NCI-H524 (cell line): ENCODE measurements around the gene CGREF1.
"Not testable (repeated sequence)": the region's sequence is repeated elsewhere in the genome, so short reads cannot be mapped to it uniquely, and the experiment has no call there.

ENCODE experiments used
- DNase-seq, 2 experiments: peaks; one replicate each; lab custom pipeline; 2025; lab: John Stamatoyannopoulos, UW

Gene CGREF1

DNA sequence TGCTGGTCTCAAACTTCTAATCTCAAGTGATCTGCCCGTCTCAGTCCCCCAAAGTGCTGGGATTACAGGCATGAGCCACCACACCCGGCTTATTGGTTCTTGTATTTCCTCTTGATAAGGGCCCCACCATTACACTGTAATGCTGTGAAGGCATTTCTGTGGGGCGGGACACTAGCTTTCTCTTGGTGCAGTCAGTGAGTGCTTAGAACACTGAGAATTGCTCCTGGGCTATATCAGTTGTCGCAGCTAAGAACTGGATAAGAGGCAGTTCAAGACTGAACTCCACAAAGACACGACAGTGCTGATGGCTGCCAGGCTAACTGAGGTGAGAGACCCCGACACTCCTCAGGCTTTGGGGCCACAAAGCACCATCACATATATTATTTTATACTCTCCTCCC lies 30.3 kb downstream of the CGREF1 start:
- DNase-seq = no peak

DNA sequence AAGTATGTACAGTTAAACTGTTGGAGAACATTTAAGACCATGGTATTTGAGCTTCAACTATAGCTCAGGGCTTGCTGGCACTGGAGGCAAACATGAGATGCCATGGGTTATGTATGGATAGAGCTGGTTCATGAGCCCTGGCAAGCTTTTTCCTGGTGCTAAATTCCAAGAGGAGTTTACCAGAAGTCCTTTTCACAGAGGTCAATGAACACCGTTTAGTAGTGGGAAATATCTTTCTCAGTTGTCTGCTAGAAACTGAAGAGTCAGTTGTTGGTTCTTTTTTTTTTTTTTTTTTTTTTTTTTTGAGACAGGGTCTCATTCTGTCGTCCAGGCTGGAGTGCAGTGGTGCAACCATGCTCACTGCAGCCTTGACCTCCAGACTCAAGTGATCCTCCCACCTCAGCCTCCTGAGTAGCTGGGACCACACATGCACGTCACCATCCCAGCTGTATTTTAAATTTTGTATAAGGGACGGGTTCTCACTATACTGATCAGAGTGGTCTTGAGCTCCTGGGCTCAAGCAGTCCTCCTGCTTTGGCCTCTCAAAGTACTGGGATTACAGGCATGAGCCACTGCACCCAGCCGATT lies 31.0 kb downstream of the CGREF1 start:
- no peak for DNase-seq

DNA sequence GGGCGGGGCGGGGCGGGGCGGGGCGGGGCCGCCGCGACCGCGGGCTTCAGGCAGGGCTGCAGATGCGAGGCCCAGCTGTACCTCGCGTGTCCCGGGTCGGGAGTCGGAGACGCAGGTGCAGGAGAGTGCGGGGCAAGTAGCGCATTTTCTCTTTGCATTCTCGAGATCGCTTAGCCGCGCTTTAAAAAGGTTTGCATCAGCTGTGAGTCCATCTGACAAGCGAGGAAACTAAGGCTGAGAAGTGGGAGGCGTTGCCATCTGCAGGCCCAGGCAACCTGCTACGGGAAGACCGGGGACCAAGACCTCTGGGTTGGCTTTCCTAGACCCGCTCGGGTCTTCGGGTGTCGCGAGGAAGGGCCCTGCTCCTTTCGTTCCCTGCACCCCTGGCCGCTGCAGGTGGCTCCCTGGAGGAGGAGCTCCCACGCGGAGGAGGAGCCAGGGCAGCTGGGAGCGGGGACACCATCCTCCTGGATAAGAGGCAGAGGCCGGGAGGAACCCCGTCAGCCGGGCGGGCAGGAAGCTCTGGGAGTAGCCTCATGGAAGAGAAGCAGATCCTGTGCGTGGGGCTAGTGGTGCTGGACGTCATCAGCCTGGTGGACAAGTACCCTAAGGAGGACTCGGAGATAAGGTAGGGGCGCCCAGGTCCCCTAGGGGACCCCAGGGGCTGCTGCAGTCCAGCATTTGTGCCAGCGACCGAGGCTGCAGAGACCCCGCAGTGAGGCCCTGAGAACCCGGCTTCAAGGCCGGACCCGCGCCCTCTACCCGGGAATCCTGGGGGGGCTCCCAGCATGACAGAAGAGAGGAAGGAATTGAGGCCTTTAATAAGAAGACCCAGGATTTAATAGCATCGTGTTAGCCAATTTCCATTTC lies 32.0 kb downstream of the CGREF1 start, which contains the start of gene KHK:
Gene KHK, plus strand, starts transcription at position 49 of the 870 bp plus-strand sequence. Its CDS starts 488 bp downstream, at position 537.
- peak in 1 of 2 experiments; percentile 62 for DNase-seq

DNA sequence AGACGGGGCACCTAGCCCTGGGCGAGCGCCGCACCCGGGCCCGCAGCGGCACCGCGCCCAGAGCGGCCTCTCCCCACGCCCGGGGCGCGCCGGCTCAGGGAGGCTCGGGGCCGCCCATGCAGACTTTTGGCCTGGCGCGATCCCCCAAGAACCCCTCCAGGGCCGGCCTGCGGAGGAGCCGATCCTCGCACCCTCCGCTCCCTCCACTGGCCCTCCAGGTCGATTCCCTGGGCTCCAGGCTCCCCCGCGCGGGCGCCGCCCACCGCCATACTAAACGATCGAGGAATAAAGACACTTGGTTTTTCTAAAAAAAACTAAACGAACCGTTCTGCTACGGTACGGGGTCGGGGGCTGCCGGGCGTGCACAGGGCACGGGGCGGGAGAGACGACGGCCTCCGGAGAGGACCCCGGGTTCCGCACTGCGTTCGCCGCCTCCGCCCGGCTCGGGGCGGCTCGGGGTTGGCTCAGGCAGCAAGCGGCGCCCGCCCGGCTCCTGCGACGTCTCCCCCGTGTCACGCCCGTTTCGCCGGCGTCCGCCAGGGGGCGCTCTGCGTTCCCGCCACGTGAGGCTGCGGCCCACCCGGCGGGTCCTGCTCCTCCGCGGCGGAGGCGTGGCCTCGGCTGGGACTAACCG lies 32.7 kb downstream of the CGREF1 start:
- peak; percentile 87 to 94 for DNase-seq

DNA sequence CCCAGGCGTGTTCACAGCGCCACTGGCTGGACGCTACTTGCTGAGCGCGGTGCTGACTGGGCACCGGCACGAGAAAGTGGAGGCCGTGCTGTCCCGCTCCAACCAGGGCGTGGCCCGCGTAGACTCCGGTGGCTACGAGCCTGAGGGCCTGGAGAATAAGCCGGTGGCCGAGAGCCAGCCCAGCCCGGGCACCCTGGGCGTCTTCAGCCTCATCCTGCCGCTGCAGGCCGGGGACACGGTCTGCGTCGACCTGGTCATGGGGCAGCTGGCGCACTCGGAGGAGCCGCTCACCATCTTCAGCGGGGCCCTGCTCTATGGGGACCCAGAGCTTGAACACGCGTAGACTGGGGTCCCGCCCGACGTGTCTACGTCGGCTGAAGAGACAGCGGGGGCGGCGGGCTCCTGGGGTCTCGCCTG lies 33.2 kb downstream of the CGREF1 start:
- peak; percentile 48 to 73 for DNase-seq

DNA sequence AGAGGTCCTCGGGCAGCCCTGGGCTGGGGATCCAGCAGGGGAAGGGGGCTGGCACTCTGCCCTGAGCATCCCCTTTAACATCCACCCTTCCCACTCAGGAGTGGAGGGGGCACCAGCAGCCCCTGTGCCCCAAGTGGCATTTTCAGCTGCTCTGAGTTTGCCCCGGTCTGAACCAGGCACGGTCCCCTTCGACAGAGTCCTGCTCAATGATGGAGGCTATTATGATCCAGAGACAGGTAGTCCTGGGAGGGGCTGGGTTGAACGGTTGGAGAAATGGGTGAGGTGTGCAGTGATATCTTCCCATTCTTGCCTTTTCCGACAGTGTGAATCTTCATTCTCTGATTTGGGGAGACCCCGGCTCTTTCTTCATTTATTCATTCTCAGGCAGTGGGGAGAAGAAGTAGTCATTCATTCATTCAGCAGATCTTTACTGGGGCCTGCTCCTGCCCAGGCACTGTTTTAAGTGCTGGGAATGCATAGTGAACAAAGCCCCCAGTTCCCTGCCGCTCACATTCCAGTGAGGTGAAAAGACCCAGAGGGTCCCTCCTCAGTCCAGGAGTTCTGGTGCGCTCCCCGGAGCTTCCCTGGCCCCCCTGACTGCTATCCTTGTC lies 33.8 kb downstream of the CGREF1 start:
- DNase-seq = no peak

DNA sequence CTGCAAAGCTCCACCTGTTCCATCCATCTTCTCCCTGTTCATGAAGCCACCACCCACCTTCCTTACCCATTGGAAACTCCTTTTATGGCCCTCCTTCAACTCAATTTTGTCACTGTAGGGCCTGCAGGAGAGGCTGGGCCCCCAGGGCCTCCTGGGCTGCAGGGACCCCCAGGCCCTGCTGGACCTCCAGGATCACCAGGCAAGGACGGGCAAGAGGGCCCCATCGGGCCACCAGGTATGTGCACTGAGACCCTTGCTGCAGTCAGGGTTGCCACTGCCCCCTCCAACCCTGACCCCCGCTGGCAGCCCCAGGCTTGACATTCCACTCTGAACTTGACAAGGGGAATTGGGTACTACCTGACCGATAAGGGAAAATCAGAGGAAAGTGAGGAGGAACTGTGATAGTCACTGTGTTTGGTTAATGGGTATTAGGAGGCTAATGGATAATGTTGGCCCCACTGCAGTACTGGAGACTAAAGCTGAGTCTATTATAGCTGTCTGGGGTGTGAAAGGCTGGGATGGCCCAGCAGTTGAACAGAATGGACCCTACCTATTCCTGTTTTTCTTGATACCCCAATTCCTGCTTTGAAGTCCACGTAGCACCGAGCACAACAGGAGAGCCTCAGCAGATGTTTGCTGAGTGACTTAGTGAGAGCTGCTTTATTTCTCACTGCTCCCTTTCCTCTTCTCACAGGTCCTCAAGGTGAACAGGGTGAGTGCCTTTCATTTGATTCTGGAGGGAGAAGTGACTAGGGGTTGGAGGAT lies 34.4 kb downstream of the CGREF1 start:
- DNase-seq = no peak

DNA sequence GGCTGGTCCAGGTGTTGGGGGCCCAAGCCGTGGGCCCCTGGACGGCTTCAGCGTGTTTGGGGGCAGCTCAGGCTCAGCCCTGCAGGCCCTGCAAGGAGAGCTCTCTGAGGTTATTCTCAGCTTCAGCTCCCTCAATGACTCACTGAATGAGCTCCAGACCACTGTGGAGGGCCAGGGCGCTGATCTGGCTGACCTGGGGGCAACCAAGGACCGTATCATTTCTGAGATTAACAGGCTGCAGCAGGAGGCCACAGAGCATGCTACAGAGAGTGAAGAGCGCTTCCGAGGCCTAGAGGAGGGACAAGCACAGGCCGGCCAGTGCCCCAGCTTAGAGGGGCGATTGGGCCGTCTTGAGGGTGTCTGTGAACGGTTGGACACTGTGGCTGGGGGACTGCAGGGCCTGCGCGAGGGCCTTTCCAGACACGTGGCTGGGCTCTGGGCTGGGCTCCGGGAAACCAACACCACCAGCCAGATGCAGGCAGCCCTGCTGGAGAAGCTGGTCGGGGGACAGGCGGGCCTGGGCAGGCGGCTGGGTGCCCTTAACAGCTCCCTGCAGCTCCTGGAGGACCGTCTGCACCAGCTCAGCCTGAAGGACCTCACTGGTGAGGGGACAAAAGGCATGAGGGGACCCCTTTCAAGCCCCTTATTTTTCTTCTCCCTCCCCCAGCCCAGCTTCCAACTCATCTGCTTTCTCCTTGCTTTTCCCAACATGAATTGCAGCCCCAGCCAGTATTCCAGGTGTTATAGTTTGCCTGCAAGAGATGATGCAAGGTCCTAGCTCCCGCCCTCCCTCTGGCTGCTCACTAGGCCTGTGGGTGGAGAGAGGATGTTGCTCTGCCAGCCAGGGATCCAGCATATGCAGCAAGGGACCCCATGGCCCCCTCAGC lies 35.3 kb downstream of the CGREF1 start:
- no peak for DNase-seq

DNA sequence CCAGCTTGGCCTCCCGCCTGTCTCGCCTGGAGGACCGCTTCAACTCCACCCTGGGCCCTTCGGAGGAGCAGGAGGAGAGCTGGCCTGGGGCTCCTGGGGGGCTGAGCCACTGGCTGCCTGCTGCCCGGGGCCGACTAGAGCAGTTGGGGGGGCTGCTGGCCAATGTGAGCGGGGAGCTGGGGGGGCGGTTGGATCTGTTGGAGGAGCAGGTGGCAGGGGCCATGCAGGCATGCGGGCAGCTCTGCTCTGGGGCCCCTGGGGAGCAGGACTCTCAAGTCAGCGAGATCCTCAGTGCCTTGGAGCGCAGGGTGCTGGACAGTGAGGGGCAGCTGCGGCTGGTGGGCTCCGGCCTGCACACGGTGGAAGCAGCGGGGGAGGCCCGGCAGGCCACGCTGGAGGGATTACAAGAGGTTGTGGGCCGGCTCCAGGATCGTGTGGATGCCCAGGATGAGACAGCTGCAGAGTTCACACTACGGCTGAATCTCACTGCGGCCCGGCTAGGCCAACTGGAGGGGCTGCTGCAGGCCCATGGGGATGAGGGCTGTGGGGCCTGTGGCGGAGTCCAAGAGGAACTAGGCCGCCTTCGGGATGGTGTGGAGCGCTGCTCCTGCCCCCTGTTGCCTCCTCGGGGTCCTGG lies 36.0 kb downstream of the CGREF1 start:
- no peak for DNase-seq

DNA sequence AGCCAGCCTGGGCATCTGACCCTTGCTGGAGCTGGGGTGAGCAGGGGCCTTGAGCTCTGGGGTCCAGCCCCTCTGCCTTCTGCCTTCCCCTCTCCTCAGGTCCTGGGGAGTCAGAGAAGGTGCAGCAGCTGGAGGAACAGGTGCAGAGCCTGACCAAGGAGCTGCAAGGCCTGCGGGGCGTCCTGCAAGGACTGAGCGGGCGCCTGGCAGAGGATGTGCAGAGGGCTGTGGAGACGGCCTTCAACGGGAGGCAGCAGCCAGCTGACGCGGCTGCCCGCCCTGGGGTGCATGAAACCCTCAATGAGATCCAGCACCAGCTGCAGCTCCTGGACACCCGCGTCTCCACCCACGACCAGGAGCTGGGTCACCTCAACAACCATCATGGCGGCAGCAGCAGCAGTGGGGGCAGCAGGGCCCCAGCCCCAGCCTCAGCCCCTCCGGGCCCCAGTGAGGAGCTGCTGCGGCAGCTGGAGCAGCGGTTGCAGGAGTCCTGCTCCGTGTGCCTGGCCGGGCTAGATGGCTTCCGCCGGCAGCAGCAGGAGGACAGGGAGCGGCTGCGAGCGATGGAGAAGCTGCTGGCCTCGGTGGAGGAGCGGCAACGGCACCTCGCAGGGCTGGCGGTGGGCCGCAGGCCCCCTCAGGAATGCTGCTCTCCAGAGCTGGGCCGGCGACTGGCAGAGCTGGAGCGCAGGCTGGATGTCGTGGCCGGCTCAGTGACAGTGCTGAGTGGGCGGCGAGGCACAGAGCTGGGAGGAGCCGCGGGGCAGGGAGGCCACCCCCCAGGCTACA lies 36.8 kb downstream of the CGREF1 start:
- DNase-seq = no peak

DNA sequence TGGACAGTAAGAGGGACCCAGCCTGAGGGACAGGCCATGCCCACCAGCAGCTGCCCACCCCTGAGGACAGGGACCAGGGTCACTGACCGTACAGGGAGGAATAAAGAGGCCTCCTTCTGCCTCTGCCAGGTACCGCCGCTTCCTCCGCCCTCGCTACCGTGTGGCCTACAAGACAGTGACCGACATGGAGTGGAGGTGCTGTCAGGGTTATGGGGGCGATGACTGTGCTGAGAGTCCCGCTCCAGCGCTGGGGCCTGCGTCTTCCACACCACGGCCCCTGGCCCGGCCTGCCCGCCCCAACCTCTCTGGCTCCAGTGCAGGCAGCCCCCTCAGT lies 38.4 kb downstream of the CGREF1 start:
- no peak for DNase-seq

DNA sequence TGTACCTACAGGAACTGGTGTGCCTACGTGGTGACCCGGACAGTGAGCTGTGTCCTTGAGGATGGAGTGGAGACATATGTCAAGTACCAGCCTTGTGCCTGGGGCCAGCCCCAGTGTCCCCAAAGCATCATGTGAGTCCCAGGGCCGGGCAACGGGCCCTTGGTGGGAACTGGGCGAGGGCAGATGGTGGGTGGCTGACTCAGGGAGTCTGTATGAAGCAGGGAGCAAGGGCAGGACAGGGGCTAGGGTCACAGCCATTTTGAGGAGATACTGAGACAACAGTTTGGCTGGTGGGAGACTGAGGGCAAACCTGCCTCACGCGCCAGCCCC lies 38.8 kb downstream of the CGREF1 start:
- peak in 1 of 2 experiments; percentile 10 for DNase-seq

DNA sequence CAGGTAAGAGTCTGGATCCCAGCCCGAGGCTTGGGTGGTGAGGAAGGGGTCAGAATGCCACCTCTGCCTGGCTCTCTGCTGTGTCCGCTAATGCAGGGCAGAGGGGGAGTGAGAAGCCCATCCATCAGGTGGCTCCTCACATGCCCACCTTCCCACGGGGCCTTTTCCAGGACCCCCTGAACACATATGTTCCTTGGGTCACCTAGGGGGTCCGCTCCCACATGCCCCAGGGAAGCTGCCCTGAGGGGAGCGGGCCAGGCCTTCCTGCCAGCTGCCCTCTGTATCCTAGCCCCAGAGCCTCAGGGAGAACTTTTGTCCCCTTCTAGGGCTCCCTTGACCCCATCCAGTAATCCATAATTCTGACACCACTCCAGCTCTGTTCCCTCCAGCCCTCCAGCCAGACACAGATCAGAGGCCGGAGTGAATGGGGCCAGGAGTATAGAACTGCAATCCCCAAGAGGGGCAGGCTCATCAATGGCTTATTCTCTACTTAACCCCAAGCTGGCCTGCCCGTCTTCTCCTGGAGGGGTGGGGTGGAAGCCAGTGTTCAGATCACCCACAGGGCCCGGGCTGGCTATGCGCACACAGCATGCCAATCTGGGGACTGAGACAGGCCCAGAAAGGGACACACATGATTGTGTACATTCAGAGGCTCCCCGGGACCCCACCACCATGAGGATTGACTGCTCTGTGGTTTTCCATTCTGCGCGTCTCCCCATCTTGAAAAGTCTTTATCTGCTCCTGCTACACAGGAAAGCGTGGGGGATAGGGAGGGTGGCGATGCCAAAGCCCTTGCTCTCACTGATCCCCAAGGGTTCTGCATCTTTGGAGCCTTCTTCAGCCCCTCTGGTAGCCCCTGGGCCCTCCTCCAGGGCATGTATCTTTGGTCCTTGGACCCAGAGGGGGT lies 39.4 kb downstream of the CGREF1 start:
- DNase-seq = no peak

DNA sequence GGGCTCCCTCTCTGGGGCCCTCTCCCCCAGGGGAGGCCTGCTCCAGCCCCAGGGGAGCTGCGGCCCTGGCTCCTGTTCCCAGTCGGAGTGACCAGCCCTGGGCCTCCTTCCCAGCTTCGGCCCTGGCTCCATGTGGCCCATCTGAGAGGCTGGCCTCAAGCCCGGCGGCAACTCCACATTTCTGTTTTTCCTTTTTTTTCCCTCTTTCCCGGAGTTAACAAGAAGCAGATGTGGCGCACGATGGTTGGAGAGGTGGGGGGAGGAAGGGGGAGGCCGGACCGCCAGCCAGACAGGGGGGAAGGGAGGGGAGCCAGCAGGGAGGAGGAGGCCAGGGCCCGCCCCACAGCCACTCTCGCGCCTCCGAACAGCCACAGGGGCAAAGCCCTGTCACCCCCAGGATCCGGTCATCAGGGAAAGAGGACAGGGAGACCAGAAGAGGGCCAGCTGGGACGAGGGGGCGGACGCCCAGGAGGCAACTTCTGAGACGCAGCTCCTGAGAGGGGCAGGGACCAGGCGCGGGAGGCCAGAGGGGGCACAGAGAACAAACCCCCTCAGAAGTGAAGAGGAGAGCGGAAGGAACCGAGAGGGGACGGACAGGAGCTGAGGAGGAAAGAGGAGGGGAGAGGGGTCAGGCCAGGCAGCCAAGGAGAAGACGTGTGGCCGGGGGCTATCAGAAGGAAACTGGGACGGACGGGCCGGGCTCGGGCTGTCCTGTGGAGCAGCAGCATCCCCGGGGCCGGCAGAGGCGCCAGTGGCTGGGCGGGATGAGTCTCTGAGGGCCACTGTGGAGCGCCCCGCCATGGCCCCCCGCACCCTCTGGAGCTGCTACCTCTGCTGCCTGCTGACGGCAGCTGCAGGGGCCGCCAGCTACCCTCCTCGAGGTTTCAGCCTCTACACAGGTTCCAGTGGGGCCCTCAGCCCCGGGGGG lies 40.4 kb downstream of the CGREF1 start, which contains the start of gene EMILIN1:
Gene EMILIN1, plus strand, starts transcription at position 349 of the 928 bp plus-strand sequence. Its CDS starts 451 bp downstream, at position 800.
- no peak for DNase-seq

DNA sequence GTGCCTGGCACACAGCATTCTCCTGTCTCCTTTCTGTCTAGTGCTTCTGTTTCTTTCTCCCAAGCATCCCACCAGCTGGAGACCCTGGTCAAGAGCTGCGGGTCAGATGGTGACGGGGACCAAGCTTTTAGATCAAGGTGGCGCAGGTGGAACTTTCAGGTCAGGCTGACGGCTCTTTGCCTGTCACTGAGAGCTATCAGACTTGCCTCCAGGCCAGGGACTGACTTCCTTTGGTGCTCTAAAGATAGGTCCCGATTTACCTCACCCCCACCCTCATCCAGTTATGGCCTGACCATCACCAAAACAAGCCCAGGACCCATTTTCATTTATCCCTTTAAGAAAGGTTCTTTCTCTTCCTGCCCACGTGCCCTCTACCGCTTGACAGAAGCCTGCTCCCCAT lies 41.7 kb downstream of the CGREF1 start:
- DNase-seq = no peak

DNA sequence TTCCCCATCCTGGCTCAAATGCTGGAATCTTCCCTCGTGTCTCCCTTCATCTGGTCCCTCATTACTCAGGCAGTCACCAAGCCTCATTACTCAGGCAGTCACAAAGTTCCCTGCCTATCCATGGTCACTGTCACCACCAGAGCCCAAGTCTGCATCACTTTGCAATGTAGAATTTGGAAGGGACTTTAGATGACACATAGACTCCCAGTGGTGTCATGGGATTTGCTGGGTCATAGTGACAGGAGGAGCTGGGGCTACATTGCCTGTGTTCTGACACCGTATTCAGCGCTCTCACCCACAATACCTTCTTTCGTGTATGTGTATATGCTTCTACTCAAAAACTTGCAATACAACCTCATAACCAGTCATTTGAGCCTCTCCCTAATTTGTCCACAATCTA lies 42.6 kb downstream of the CGREF1 start:
- no peak for DNase-seq

DNA sequence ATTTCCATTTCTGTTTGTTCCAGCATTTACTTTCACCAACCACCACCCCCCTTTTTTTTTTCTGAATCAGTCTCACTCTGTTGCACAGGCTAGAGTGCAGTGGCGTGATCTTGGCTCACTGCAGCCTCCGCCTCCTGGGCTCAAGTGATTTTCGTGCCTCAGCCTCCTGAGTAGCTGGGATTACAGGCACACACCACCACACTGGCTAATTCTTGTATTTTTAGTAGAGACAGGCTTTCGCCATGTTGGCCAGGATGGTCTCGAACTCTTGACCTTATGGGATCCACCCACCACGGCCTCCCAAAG lies 43.4 kb downstream of the CGREF1 start:
- not testable (repeated sequence) for DNase-seq
